Measurements from ENCODE around the gene ANO9.

GRCh38 chr11:371716-372590 is 69.9 kb downstream of the ANO9 start:
- TF ChIP-seq POLR2AphosphoS5 (IDR thresholded peaks at IDR 0.05; ENCODE audit: borderline replicate concordance, low read depth, low read length) (no peak), EZH2 (IDR thresholded peaks at IDR 0.05) (no peak)

Data from SK-N-MC (cell line).